OCI-LY7 (cell line): Measurements from ENCODE around the gene COL6A3. TPM values are rescaled to one million over a fixed set of nuclear protein-coding genes. Genes with fewer than 3 reads are reported as not detected.

Experiments used
- BruUV-seq: library from RNA; stranded (reverse); fragments of 400-500 nt; replicated peaks from 2 replicates; lab custom pipeline; 2021; lab: Mats Ljungman, UMichigan
- CTCF ChIA-PET: fragments of 300-600 bp; sonication (Branson Sonifier 250); formaldehyde crosslinking; loops from one replicate; lab custom pipeline; 2022; ENCODE audit warnings: antibody characterized with exemption; ENCODE audit not compliant: unreplicated experiment; lab: Charles Lee
- POLR2A ChIA-PET: fragments of 300-600 bp; sonication (Branson Sonifier 250); formaldehyde crosslinking; loops from one replicate; lab custom pipeline; 2022; ENCODE audit warnings: antibody characterized with exemption; lab: Charles Lee
- DNase-seq: peaks from one replicate; pipeline ENCODE4 v3.0.0-alpha.2; 2015; ENCODE audit warnings: low spot score
- H2AFZ ChIP-seq: fragments of 200-600 bp; sonication (generic), shearing (Covaris generic); 2 replicates; pipeline ENCODE4 v1.6.1; 2014; ENCODE audit warnings: mild to moderate bottlenecking, antibody characterized with exemption, low read length, moderate library complexity
- H3K27ac ChIP-seq: fragments of 200-600 bp; sonication (generic); 2 replicates; pipeline ENCODE4 v1.5.1; 2014; ENCODE audit warnings: mixed run types, low read depth, mild to moderate bottlenecking, moderate library complexity, low read length, inconsistent platforms; ENCODE audit not compliant: poor library complexity, severe bottlenecking
- H3K36me3 ChIP-seq: fragments of 200-600 bp; sonication (generic); 2 replicates; pipeline ENCODE4 v1.6.1; 2014; ENCODE audit warnings: mild to moderate bottlenecking, antibody characterized with exemption, low read length, moderate library complexity, mixed read lengths; ENCODE audit not compliant: insufficient read depth
- H3K4me1 ChIP-seq: fragments of 200-600 bp; sonication (generic); 2 replicates; pipeline ENCODE4 v1.5.1; 2014; ENCODE audit warnings: mild to moderate bottlenecking, low read length; ENCODE audit not compliant: insufficient read depth, poor library complexity, severe bottlenecking
- H3K4me2 ChIP-seq: fragments of 200-600 bp; sonication (generic); 2 replicates; pipeline ENCODE4 v1.6.1; 2014; ENCODE audit warnings: mild to moderate bottlenecking, low read length
- H3K4me3 ChIP-seq: fragments of 200-600 bp; sonication (generic); 2 replicates; pipeline ENCODE4 v1.5.1; 2014; ENCODE audit warnings: mild to moderate bottlenecking, low read depth, low read length; ENCODE audit not compliant: poor library complexity, severe bottlenecking
- H3K79me2 ChIP-seq: fragments of 200-600 bp; sonication (generic); 2 replicates; pipeline ENCODE4 v1.6.1; 2016; ENCODE audit warnings: low read depth, mild to moderate bottlenecking, low read length, moderate library complexity, mixed read lengths; ENCODE audit not compliant: insufficient read depth
- H3K9me2 ChIP-seq: fragments of 200-600 bp; sonication (generic); 2 replicates; pipeline ENCODE4 v1.6.1; 2016; ENCODE audit warnings: mild to moderate bottlenecking, low read length, mixed read lengths; ENCODE audit not compliant: insufficient read depth
- H3K9me3 ChIP-seq: fragments of 200-600 bp; sonication (generic); 2 replicates; pipeline ENCODE4 v1.6.1; 2014; ENCODE audit warnings: mild to moderate bottlenecking, mixed run types, low read length, mixed read lengths
- H4K20me1 ChIP-seq: fragments of 200-600 bp; sonication (generic); 2 replicates; pipeline ENCODE4 v1.6.1; 2014; ENCODE audit warnings: mild to moderate bottlenecking, antibody characterized with exemption, low read length, moderate library complexity, mixed read lengths; ENCODE audit not compliant: insufficient read depth
- EZH2phosphoT487 ChIP-seq: fragments of 200-600 bp; sonication (generic); IDR thresholded peaks from 2 replicates; pipeline ENCODE4 v1.6.1; 2018; ENCODE audit warnings: low read depth, borderline replicate concordance, mild to moderate bottlenecking, mixed run types, antibody characterized with exemption, low read length, moderate library complexity, mixed read lengths
- intact Hi-C: fragments of 100-400 bp; cut with micrococcal nuclease; formaldehyde crosslinking; loops from one replicate; pipeline ENCODE4 v1.10.0; 2022; ENCODE audit not compliant: unreplicated experiment
- total RNA-seq, 2 experiments: library from RNA; depleted of rRNA in 1 of 2; stranded (reverse); fragments of >200 nt in 1 of 2; shearing (Covaris generic) in 1 of 2; gene quantifications; 2 replicates each; pipeline ENCODE4 v1.2.3, GENCODE V29; 2014 to 2022
- TF ChIP-seq, protein P1 (sequence below): fragments of 200-600 bp; sonication (generic); conservative IDR thresholded peaks from 2 replicates; pipeline ENCODE4 v1.5.1; 2014; ENCODE audit warnings: mild to moderate bottlenecking, antibody characterized with exemption, low read length, moderate library complexity, mixed read lengths

COL6A3 gene
- total RNA-seq, 2 experiments from 2014 or later, result not detected

DNA sequence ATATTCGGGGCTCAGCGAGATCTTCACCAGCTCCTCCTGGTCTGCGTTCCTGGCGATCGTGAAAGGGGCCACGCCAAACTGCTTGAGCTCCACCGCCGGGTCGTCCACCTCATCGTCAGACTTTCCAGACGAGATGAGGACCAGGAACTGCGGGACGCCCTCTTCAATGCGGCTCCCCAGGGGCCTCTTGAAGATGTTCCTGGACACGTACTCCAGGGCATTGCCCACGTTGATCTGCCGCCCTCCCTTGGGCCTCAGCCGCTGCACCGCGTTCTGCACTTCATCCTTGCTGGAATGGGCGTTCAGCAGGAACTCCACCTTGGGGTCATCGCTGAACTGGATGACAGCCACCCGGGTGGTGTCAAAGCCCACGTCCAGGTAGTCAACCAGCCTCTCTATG lies 42.1 kb downstream of the COL6A3 start:
- Histone ChIP-seq H3K9me2 (no peaks in the 10 kb centered on the region), H3K36me3 (no peaks in the 10 kb centered on the region), H3K27ac (no peak overlapping the region), H3K4me1 (no peaks in the 10 kb centered on the region), H3K4me3 (no peak overlapping the region), H4K20me1 (no peaks in the 10 kb centered on the region), H3K4me2 (no peak overlapping the region), H3K79me2 (no peaks in the 10 kb centered on the region), H2AFZ (no peak overlapping the region), H3K9me3 (no peaks in the 10 kb centered on the region)
- BruUV-seq, result no TSS peak
- DNase-seq, result no peak
- ChIA-PET CTCF (no interaction called here), POLR2A (no interaction called here)
- intact Hi-C loops, result no loop called here
- TF ChIP-seq, protein P1, sequence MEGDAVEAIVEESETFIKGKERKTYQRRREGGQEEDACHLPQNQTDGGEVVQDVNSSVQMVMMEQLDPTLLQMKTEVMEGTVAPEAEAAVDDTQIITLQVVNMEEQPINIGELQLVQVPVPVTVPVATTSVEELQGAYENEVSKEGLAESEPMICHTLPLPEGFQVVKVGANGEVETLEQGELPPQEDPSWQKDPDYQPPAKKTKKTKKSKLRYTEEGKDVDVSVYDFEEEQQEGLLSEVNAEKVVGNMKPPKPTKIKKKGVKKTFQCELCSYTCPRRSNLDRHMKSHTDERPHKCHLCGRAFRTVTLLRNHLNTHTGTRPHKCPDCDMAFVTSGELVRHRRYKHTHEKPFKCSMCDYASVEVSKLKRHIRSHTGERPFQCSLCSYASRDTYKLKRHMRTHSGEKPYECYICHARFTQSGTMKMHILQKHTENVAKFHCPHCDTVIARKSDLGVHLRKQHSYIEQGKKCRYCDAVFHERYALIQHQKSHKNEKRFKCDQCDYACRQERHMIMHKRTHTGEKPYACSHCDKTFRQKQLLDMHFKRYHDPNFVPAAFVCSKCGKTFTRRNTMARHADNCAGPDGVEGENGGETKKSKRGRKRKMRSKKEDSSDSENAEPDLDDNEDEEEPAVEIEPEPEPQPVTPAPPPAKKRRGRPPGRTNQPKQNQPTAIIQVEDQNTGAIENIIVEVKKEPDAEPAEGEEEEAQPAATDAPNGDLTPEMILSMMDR, result no peak
- TF ChIP-seq EZH2phosphoT487, result no peak

GRCh38 chr2:237365671-237366070 lies 48.3 kb downstream of the COL6A3 start:
- ChIA-PET CTCF (no interaction called here), POLR2A (no interaction called here)
- H3K9me3 ChIP-seq, result no peaks in the 10 kb centered on the region
- BruUV-seq, result no TSS peak
- intact Hi-C loops, result no loop called here
- TF ChIP-seq, protein P1, result no peak
- TF ChIP-seq EZH2phosphoT487, result no peak
- no peaks in the 10 kb centered on the region for H3K4me1 ChIP-seq
- H4K20me1 ChIP-seq, result no peaks in the 10 kb centered on the region
- no peaks in the 10 kb centered on the region for H3K36me3 ChIP-seq
- H3K4me2 ChIP-seq, result no peak overlapping the region
- H3K79me2 ChIP-seq, result no peaks in the 10 kb centered on the region
- H3K27ac ChIP-seq, result no peak overlapping the region
- no peak overlapping the region for H2AFZ ChIP-seq
- H3K4me3 ChIP-seq, result no peak overlapping the region
- no peak for DNase-seq
- no peaks in the 10 kb centered on the region for H3K9me2 ChIP-seq

DNA sequence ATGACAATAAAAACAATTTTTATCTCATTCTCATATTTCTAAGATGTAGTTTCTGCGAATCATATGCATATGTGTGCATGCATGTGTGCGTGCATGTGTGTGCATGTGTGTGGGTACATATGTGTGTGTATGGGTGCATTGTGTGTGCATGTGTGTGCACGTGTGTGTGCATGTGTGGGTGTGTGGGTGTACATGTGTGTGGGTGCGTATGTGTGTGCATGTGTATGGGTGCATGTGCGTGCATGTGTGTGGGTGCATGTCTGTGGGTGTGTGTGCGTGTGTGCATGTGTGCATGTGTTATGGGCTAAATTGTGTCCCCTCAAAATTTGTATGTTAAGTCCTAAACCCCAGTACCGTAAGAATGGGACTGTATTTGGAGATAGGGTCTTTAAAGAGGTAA lies 49.3 kb downstream of the COL6A3 start:
- H3K4me1 ChIP-seq, result no peaks in the 10 kb centered on the region
- no peaks in the 10 kb centered on the region for H4K20me1 ChIP-seq
- H3K9me3 ChIP-seq, result no peaks in the 10 kb centered on the region
- H3K9me2 ChIP-seq, result no peaks in the 10 kb centered on the region
- H2AFZ ChIP-seq, result no peak overlapping the region
- ChIA-PET CTCF (no interaction called here), POLR2A (interaction anchor here (0.5 kb wide), 1 partner anchor 45 kb away, joined by 3 read pairs; no protein-coding TSS in a partner anchor)
- no peak overlapping the region for H3K4me3 ChIP-seq
- no peak for DNase-seq
- no peak overlapping the region for H3K27ac ChIP-seq
- TF ChIP-seq, protein P1, result no peak
- TF ChIP-seq EZH2phosphoT487, result no peak
- H3K4me2 ChIP-seq, result no peak overlapping the region
- no peaks in the 10 kb centered on the region for H3K79me2 ChIP-seq
- BruUV-seq, result no TSS peak
- H3K36me3 ChIP-seq, result no peaks in the 10 kb centered on the region
- intact Hi-C loops, result no loop called here
